Glutamatergic neuron (in vitro differentiated cells): ENCODE data around the gene PRRG2. TPM values are rescaled to one million over a fixed set of nuclear protein-coding genes. Genes with fewer than 3 reads are reported as not detected.

Source experiments
- DNase-seq: peaks from one replicate; pipeline ENCODE4 v3.0.0; 2022
- H3K27ac Mint-ChIP-seq: one replicate; pipeline ENCODE4 v1.8.0; 2020; ENCODE audit warnings: mild to moderate bottlenecking, mixed read lengths, inconsistent platforms; ENCODE audit not compliant: unreplicated experiment
- H3K27me3 Mint-ChIP-seq: one replicate; pipeline ENCODE4 v1.8.0; 2020; ENCODE audit warnings: mild to moderate bottlenecking, moderate library complexity, mixed read lengths, inconsistent platforms; ENCODE audit not compliant: unreplicated experiment
- H3K36me3 Mint-ChIP-seq: one replicate; pipeline ENCODE4 v1.8.0; 2020; ENCODE audit warnings: mild to moderate bottlenecking, mixed read lengths, inconsistent platforms; ENCODE audit not compliant: unreplicated experiment
- H3K4me1 Mint-ChIP-seq: one replicate; pipeline ENCODE4 v1.8.0; 2020; ENCODE audit warnings: mild to moderate bottlenecking, low read depth, mixed read lengths, inconsistent platforms; ENCODE audit not compliant: unreplicated experiment
- H3K4me3 Mint-ChIP-seq: one replicate; pipeline ENCODE4 v1.8.0; 2020; ENCODE audit warnings: mild to moderate bottlenecking, mixed read lengths, inconsistent platforms; ENCODE audit not compliant: unreplicated experiment
- H3K9me3 Mint-ChIP-seq: one replicate; pipeline ENCODE4 v1.8.0; 2020; ENCODE audit warnings: mild to moderate bottlenecking, moderate library complexity, mixed read lengths, inconsistent platforms; ENCODE audit not compliant: unreplicated experiment
- total RNA-seq: library from RNA; stranded (reverse); fragmentation: NEBNext Ultra II Directional; extraction: Animal tissue kit (Norgen Biotek cat#: 25700); gene quantifications from one replicate; pipeline ENCODE4 v1.2.1, GENCODE V29; 2021; ENCODE audit not compliant: unreplicated experiment
- TF ChIP-seq, protein P1 (sequence below): fragments of 200-600 bp; sonication (generic); IDR thresholded peaks from one replicate; pipeline ENCODE4 v1.5.0; 2021; ENCODE audit not compliant: partially characterized antibody, unreplicated experiment

The PRRG2 gene
- total RNA-seq, 1 donor from 2014 or later, result 0.29 TPM

DNA sequence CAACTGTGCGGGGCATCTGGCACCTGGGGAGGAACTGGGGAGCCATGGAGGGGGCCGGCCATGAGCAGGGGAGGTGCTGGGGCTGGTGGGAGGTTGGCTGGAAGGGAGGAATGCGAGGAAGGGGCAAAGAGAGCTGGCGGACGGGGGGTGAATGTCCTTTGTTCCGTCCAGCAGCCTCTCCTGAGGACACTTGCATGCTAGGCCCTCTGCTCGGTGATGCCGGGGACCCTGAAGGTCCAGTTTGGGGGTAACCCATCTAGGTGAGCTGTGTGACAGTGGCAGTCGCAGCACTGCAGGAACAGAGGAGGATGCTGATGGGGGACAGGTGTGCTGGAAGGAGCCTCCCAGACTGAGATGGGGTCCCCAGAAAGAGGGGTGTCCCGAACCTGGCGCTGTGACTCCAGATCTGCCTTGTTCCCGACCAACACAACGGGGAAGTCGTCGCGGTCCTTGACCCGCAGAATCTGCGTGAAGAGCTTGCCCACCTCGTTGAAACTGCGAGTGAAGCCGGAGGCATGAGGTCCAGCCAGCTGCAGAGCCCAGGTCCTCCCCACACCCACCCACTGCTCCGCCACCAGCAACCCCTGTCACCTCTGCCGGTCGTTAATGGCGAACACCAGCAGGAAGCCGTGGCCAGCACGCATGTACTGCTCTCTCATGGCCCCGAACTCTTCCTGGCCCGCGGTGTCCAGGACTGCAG, 55.3 kb downstream of the PRRG2 start:
- H3K27ac Mint-ChIP-seq, result peak overlapping the region; percentile 33
- DNase-seq, result no peak
- H3K4me3 Mint-ChIP-seq, result no peak overlapping the region
- peaks cover 4% of the 10 kb centered on the region for H3K9me3 Mint-ChIP-seq
- H3K4me1 Mint-ChIP-seq, result peaks cover 27% of the 10 kb centered on the region
- H3K27me3 Mint-ChIP-seq, result peaks cover 10% of the 10 kb centered on the region
- no peaks in the 10 kb centered on the region for H3K36me3 Mint-ChIP-seq
- TF ChIP-seq, protein P1, sequence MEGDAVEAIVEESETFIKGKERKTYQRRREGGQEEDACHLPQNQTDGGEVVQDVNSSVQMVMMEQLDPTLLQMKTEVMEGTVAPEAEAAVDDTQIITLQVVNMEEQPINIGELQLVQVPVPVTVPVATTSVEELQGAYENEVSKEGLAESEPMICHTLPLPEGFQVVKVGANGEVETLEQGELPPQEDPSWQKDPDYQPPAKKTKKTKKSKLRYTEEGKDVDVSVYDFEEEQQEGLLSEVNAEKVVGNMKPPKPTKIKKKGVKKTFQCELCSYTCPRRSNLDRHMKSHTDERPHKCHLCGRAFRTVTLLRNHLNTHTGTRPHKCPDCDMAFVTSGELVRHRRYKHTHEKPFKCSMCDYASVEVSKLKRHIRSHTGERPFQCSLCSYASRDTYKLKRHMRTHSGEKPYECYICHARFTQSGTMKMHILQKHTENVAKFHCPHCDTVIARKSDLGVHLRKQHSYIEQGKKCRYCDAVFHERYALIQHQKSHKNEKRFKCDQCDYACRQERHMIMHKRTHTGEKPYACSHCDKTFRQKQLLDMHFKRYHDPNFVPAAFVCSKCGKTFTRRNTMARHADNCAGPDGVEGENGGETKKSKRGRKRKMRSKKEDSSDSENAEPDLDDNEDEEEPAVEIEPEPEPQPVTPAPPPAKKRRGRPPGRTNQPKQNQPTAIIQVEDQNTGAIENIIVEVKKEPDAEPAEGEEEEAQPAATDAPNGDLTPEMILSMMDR, result no peak

DNA sequence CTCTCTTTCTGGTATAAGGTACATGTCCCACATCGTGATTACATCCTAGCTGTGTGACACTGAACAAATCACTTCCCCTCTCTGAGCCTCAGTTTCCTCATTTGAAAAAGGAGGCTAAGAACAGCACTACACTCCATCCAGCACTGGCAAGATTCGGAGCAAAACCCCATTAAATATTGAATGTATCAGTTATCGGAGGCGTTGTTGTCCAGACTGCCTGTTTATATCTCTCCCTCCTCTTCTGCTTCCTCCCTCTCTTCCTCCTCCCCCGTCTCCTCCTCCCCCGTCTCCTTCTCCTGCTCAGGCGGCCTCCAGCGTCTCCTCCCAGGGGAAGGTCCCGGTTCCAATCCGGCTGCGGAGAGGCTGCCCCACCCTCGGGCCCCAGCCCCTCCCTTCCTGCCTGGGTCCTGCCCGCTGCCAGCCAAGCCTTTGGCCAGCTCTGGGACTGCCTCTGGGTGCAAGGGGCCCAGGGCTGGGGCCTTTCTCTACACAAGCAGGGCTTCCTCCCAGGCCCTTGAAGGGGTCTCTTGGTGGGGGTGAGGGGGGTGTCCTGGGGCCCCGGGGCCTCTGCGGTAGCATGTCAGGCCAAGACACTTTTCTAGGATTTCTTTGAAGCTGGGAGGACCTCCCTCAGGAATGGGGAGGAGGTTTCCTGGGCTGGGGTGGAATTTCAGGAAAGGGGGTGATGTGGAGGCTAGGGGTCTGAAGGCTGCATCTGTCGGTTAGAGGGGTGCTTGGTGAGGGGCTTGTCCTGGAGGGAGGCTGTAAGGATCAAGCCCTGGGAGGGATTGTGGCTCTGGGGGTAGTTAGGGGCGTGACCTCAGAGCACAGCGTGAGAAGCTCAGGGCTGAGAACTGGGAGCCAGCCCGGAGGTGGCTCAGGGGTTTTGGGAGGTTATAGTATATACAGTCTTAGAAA, 57.0 kb downstream of the PRRG2 start:
- no peaks in the 10 kb centered on the region for H3K36me3 Mint-ChIP-seq

DNA sequence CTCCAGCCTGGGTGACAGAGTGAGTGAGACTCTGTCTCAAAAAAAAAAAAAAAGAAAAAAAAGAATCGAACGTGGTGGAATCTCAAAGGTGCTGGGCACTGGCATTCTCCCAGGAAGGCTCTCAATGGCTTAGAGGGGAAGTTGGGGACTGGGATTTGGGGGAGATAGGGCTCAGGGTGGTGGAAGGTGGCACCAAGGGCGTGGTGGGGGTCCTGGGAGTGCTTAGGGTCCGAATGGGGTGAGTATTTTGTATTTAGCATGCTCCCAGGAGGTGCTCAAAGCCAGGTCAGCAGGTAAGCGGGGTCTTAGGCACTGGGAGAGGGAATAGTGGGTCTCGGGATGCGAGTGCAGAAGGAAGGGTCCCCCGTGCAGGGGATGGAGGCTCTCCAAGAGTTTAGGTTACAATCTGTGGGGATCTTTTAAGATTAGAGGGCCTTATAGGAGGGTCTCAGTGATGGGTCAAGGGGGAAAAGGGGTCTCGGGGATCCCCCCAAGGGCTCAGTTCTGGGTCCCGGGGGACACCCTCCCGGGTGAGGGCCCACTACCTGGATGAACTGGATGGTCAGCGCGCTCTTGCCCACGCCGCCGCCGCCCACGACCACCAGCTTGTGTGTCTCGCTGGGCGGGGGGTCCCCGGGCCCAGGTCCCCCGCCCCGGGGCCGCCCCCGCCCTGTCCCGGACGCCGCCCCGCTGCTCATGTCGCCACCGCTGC, 58.4 kb downstream of the PRRG2 start:
- H3K27ac Mint-ChIP-seq, result peak overlapping the region; percentile 38
- no peak for DNase-seq
- peaks cover 14% of the 10 kb centered on the region for H3K9me3 Mint-ChIP-seq
- H3K4me1 Mint-ChIP-seq, result peaks cover 44% of the 10 kb centered on the region
- peaks cover 17% of the 10 kb centered on the region for H3K27me3 Mint-ChIP-seq
- peak overlapping the region; percentile 79 for H3K4me3 Mint-ChIP-seq
- TF ChIP-seq, protein P1, result no peak
- H3K36me3 Mint-ChIP-seq, result no peaks in the 10 kb centered on the region

More for the DNA sequence above, 57.0 kb downstream of the PRRG2 start:
- no peak overlapping the region for H3K27ac Mint-ChIP-seq
- peak overlapping the region; percentile 79 for H3K4me3 Mint-ChIP-seq
- H3K4me1 Mint-ChIP-seq, result peaks cover 35% of the 10 kb centered on the region
- H3K9me3 Mint-ChIP-seq, result peaks cover 9% of the 10 kb centered on the region
- H3K27me3 Mint-ChIP-seq, result peaks cover 17% of the 10 kb centered on the region
- TF ChIP-seq, protein P1, result no peak
- peak; percentile 60 for DNase-seq

DNA sequence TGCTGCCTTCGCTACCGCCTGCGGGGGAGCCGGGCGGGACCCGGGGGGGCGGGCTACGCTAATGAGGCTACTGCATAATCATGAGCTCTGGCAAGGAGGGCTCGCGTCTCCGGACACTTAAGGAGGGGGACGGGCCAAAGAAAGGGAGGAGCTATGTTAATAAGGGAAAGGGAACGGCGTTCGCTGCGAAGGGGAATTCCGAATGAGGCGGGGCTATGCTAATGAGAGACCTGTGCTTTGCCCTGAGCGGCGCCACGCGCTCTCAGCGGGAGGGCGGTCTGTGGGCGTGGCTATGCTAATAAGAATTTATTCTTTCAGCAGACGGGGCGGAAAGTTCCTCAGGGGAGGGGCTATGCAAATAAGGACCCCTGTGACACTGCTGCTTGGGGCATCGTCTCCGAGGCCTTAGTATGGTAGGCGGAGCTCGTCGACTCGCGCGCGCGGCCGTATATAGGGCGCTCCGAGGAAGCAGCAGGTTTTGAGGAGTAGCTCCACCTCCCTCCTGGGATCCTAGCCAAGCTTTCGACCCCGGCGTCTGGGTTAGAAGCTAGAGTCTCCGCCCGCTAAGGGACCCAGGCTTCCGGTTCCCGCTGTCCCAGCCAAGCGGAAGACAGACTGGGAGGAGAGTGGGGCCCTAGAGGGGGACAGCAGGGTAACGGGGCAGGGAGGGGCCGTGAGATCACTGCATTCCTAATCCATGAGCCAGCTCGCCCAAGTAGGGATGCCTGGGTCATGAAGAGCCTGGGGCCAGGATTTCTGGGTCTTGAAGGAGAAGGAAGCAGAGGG, 59.2 kb downstream of the PRRG2 start, which contains the start of gene RRAS:
Gene RRAS, minus strand, starts transcription at position 31 of the 786 bp plus-strand sequence. CDS start 45 bp downstream, outside the sequence.
- Mint-ChIP-seq H3K27ac (peak within 1 kb of the TSS; percentile 97), H3K9me3 (peaks cover 14% of the 10 kb centered on the region), H3K36me3 (no peaks in the 10 kb centered on the region), H3K27me3 (peaks cover 14% of the 10 kb centered on the region), H3K4me1 (peaks cover 44% of the 10 kb centered on the region), H3K4me3 (peak within 1 kb of the TSS; percentile 93)
- TF ChIP-seq, protein P1, result no peak
- DNase-seq, result peak; percentile 99

Other genes with a start within 250 kb of the PRRG2 start
- not detected for gene CD37, start 245.9 kb upstream of the PRRG2 start, total RNA-seq
- 140 TPM for gene TEAD2, start 218.9 kb upstream of the PRRG2 start, total RNA-seq
- gene DKKL1, start 217.4 kb upstream of the PRRG2 start, total RNA-seq, result 2.8 TPM
- gene KASH5, start 193.1 kb upstream of the PRRG2 start, total RNA-seq, result 0.49 TPM
- 2.5 TPM for gene PTH2, start 157.9 kb upstream of the PRRG2 start, total RNA-seq
- 0.88 TPM for gene GFY, start 155.9 kb upstream of the PRRG2 start, total RNA-seq
- 188 TPM for gene SLC17A7, start 139.8 kb upstream of the PRRG2 start, total RNA-seq
- 104 TPM for gene PIH1D1, start 129.5 kb upstream of the PRRG2 start, total RNA-seq
- 28.6 TPM for gene ALDH16A1, start 128.1 kb upstream of the PRRG2 start, total RNA-seq
- gene FLT3LG, start 107.1 kb upstream of the PRRG2 start, total RNA-seq, result 13.1 TPM
- 1,648 TPM for gene RPL13A, start 93.7 kb upstream of the PRRG2 start, total RNA-seq
- gene RPS11, start 84.9 kb upstream of the PRRG2 start, total RNA-seq, result 1,862 TPM
- 8.9 TPM for gene FCGRT, start 68.7 kb upstream of the PRRG2 start, total RNA-seq
- 2.5 TPM for gene RCN3, start 53.3 kb upstream of the PRRG2 start, total RNA-seq
- gene NOSIP, start 760 bp upstream of the PRRG2 start, total RNA-seq, result 94.4 TPM
- gene PRR12, start 9.9 kb downstream of the PRRG2 start, total RNA-seq, result 39.2 TPM
- gene RRAS, start 58.8 kb downstream of the PRRG2 start, total RNA-seq, result 4.7 TPM
- gene SCAF1, start 60.9 kb downstream of the PRRG2 start, total RNA-seq, result 84.4 TPM
- 40.1 TPM for gene IRF3, start 84.5 kb downstream of the PRRG2 start, total RNA-seq
- 7.5 TPM for gene BCL2L12, start 84.6 kb downstream of the PRRG2 start, total RNA-seq
- gene PRMT1, start 96.0 kb downstream of the PRRG2 start, total RNA-seq, result 177 TPM
- gene ADM5, start 108.3 kb downstream of the PRRG2 start, total RNA-seq, result 3.2 TPM
- gene CPT1C, start 109.8 kb downstream of the PRRG2 start, total RNA-seq, result 133 TPM
- gene TSKS, start 182.0 kb downstream of the PRRG2 start, total RNA-seq, result not detected
- gene AP2A1, start 185.7 kb downstream of the PRRG2 start, total RNA-seq, result 175 TPM
- 13.6 TPM for gene FUZ, start 232.0 kb downstream of the PRRG2 start, total RNA-seq
- gene MED25, start 237.0 kb downstream of the PRRG2 start, total RNA-seq, result 51.0 TPM